Activated T-cell treated with anti-CD3 and anti-CD28 coated beads for 24 hours (primary cell): ENCODE measurements around the gene PDE11A.

Experiments used
- DNase-seq: peaks from one replicate; pipeline ENCODE4 v3.0.0-alpha.2; 2020; ENCODE audit warnings: low read depth

The PDE11A gene

DNA sequence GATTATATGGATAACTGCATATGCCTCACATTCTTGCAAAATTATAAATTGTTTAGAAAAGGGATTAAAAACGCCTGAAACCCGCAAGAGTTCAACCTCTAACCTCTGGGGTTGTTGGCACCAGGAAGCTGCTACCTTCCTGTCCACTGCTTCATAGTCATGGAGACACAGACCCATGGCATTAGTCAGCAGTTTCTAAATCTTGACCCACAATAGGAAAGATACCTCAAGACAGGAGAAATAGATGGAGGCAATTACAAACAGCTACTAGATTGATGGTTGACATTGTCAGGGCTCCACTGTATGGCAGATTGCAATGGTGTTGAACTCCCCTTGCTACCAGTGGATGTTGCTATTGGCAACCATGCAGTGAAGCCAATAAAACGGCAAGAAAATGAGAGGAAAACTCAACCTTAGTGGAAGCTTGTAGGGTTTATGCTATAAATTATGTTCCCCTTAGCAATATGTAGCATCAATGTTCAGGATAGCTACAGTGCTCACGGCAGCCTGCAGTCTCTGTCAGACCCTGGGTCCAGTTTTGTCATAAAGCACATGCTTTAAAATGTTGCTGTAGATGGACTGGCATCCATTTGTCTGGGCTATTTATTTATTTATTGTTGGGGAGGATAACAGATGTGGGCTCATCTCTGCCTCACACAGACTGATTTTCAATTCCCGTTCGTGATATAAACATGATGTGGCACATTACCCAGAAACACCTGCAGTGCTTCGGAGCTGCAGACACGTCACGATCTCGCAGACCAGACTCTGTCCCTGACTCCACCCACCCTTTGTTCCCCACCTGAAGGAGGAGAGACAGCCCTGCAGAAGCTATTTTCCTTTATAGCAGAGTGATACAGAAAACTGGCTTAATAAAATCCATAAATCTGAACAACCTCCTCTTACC is 446.6 kb downstream of the PDE11A start:
- no peak for DNase-seq

DNA sequence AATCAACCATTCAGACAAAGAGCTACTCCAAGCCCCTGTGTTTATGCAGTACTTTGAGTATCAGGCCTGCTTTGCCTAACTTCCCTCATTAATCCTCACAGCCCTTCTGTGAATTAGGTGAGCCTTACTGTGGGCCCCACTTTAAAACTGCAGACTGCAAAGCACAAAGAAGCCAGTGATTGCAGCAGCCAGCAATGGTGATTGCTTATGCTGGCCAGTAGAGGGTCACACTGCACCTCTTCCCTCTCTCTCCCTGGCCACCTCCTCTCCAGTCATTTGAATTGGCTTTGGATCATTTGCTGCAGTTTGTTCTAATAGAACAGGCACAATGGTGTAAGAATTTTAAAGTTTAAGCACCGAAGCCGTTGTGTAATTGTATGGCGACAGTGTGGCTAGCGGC is 450.1 kb downstream of the PDE11A start:
- DNase-seq: no peak

GRCh38 chr2:177619986-177620385 is 452.6 kb downstream of the PDE11A start:
- no peak for DNase-seq

GRCh38 chr2:177619461-177619860 is 453.1 kb downstream of the PDE11A start:
- no peak for DNase-seq

DNA sequence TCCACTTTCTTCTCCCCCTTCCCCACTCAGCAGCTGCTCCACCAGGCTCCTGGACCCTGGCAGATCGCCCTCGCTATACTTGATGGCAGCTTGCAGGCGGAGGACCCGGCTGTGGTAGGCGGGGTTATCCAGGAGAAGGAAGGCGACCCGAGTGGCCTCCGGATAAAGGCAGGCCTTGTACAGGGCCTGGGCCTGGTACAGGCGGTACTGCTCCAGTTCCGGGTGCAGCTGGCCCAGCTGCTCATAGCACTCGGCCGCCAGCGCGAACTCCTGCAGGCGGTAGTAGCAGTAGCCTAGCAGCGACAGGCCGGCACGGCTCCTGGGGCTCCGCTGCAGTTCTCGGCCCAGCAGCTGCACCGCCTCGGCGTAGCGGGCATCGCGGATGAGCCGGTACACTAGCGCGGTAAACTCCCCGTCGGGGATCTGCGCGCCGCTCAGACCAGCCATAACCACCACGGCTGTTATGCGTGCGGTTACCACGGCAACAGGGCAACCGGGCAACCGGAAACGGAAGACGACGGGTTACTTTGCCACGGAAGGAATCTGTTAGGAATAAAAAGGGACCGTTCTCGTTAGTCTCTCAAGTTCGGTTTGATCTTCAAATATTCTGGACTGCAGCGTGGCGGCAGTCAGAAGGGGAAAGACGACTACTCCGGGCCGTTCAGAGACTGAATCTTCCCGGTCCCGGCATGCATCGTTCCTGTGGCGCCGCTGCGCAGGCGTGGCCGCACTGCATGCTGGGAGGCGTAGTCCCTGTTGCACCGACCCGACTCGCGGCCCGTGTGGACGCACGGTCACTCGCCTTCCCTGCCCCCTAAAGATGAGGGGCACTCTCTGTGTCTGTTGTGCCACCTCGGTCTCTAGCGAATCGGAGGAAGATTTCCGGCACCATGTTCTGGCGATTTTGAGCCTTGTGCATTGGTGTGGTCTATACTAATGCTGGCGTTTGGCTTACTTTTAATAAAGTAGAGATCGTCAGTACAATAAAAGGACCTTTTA is 454.0 kb downstream of the PDE11A start:
- peak; percentile 85 for DNase-seq

- no peak for DNase-seq
Measured at GRCh38 chr2:177617849-177618248, 454.7 kb downstream of the PDE11A start.

GRCh38 chr2:177616731-177617130 is 455.8 kb downstream of the PDE11A start:
- no peak for DNase-seq

- no peak for DNase-seq
Measured at GRCh38 chr2:177616066-177616465, 456.5 kb downstream of the PDE11A start.

GRCh38 chr2:177612659-177613058 is 459.9 kb downstream of the PDE11A start:
- DNase-seq: no peak

DNA sequence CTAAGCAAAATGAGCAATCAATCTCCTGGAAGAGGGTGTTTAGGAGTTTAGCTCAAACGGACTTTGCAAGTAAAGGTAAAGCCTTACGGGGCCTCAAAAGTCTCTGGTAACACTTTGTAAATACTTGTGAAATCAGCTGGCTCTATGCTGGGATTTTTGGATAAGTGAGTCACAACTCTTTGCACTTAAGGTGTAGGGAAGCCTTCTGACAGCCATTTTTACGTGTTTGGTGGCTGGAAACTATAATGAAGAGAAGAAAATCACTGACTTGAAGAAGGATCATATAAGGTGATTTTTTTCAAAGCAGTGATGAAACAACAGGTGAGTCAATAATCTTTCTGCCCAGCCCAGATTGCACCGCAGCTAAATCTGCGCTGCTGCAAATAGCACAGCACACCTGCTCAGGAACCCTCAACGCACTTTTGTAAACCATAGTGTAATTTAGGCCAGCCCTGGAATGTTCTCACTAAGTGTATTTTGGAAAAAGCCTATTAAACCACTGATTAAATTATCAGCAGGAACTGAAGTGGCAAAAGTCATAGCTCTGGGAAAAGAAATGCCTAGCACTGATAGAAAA is 461.2 kb downstream of the PDE11A start:
- no peak for DNase-seq

GRCh38 chr2:177610813-177611212 is 461.8 kb downstream of the PDE11A start:
- DNase-seq: no peak

GRCh38 chr2:177606636-177607035 is 465.9 kb downstream of the PDE11A start:
- no peak for DNase-seq

GRCh38 chr2:177604271-177605065 is 468.1 kb downstream of the PDE11A start:
- no peak for DNase-seq

DNA sequence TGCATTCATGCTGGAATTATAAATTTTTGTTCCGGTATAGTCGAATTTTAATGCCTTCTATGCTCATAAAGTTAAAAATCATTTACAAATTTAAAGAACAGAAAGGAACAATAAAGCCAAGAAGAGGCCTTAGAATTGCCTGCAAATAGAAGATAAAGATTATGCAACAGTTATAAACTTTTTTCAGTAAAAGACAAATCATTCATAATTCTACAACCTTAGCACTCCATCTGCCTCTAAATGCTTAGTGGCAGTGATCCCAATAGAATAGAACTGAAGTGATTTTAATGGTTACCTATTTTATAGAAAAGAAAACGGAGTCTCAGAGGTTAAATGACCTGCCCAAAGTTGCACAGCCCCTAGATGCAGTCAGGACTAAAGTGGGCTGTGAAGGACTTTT is 468.8 kb downstream of the PDE11A start:
- DNase-seq: no peak

DNA sequence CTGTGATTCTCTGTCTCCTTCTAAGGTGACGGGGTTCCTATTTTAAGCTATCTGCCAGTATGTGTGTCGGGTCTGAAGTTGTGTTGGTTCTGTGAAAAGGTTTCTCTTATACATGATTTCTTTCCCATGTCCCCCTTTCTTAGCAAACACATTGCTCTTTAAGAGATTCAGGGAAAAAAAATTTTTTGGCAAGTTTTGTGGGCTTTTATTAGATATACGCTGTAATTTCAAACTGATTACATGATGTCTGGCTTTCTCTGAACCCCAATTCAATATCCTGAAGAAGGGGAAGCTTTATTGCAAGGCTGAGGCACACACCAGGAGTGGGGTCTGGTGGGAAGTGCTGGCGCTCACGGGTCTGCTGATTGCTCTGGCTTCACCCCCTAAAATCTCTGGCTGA is 469.4 kb downstream of the PDE11A start:
- DNase-seq: no peak

GRCh38 chr2:177602611-177603164 is 469.9 kb downstream of the PDE11A start:
- DNase-seq: no peak

DNA sequence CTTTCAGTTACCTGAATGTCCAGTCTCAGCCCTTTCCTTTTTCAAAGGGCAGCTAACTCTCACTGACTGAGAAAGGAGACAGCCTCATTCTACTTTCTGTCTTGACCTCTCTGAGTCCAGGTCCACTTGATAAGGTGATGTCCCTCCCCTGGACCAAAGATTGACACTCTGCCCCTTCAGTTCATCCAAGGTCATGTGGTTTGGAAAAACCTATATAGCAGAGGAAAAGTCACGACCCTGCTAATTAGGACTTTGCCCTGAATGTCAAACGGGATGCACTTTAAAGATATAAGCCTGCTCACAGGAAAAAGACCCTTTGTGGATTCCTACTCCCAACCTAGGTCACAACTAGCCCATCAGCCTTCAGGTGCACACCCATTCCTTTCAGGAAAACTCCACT is 471.7 kb downstream of the PDE11A start:
- DNase-seq: no peak

DNA sequence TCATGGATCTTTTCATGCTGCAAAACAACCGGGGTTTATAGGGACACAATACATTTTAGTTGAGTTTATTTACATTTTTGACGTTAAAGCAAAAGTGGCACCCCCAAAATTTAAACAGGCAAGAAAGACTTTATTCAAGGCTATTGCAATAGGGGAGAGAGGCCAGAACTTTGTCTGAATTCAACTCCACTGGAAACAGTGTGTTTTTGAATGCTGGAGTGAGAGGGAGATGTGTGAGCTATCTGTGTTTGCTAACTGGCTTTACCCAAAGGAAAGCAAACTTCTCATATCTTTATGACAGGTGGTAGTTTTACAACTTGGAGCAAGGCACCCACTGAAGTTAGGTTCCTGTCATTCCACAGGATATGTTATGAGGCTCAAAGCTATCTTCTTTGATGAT is 472.6 kb downstream of the PDE11A start:
- DNase-seq: no peak

GRCh38 chr2:177599139-177599688 is 473.4 kb downstream of the PDE11A start:
- DNase-seq: no peak

GRCh38 chr2:177598326-177599138 is 474.0 kb downstream of the PDE11A start:
- DNase-seq: no peak
